ENCODE measurements around the gene CYTH3. TPM values are rescaled to one million over a fixed set of nuclear protein-coding genes. Genes with fewer than 3 reads are reported as not detected.

CYTH3 gene
- total and polyA plus RNA-seq, 9 of the 15 experiments (the other 6 are each of a cell fraction or from before 2014, with no cell fraction given) = 0.25 to 15.2 (median 11.4) TPM

DNA sequence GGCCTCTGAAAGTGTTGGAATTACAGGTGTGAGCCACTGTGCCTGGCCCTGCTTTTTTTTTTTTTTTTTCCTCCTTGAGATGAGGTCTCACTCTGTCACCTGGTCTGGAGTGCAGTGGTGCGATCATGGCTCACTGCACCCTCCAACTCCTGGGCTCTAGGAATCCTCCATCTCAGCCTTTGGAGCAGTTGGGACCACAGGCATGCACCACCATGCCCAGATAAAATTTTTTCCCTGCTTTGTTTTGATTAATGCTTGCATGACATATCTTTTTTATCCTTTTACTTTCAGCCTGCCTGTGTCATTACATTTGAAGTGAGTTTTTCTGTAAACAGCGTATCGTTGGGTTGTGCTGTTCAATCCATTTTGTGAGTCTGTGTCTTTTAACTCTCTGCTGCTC is 144.2 kb downstream of the CYTH3 start:
- FAIRE-seq (no peak), DNase-seq (ENCODE audit: extremely low read depth in 1 of 4, low spot score in 3 of 4) (no peak), ATAC-seq (no peak)
- in situ Hi-C loops (cut with MboI) (no loop called here), intact Hi-C loops (cut with micrococcal nuclease) (no loop called here)
- Histone ChIP-seq H3K4me1 (replicated peaks in 1 of 2; ENCODE audit: control insufficient read depth in 2 of 2, insufficient read depth in 2 of 2, low read length in 2 of 2) (peaks cover 6 to 25% of the 10 kb centered on the region in 2 experiments; a peak in 3 of 5 replicates), H3K79me2 (ENCODE audit: control insufficient read depth, insufficient read depth, low read length) (peaks cover 59% of the 10 kb centered on the region), H3K27ac (ENCODE audit: extremely low read depth, low read depth, low read length) (no peak overlapping the region), H3K27me3 (ENCODE audit: control insufficient read depth in 2 of 2, insufficient read depth in 2 of 2, low read length in 2 of 2) (no peaks in the 10 kb centered on the region), H3K9me3 (replicated peaks; ENCODE audit: control insufficient read depth, insufficient read depth, low read depth, low read length) (peaks cover 5% of the 10 kb centered on the region; the same call in 1 of the 2 replicates), H3K9ac (ENCODE audit: insufficient read depth in 1 of 2, low read depth in 2 of 2, low read length in 2 of 2) (peak overlapping the region in 1 of 2 experiments; percentile 10; a peak in 1 of 4 replicates), H2AFZ (ENCODE audit: low read depth, low read length) (no peak overlapping the region), H3K9me1 (ENCODE audit: control insufficient read depth, insufficient read depth, low read length) (peaks cover 3% of the 10 kb centered on the region), H3K4me2 (ENCODE audit: insufficient read depth, low read length) (no peak overlapping the region), H3K4me3 (no peak overlapping the region), H4K20me1 (replicated peaks; ENCODE audit: control insufficient read depth, insufficient read depth, low read length) (no peaks in the 10 kb centered on the region), H3K36me3 (ENCODE audit: control insufficient read depth, insufficient read depth, low read length) (peaks cover 62% of the 10 kb centered on the region)
- no TSS peak for BruUV-seq (replicated peaks)
- CTCF ChIA-PET (ENCODE audit: low intra/inter-chr PET ratio) = interaction anchor here (0.7 kb wide), 1 partner anchor 146 kb away, joined by 5 read pairs; no protein-coding TSS in a partner anchor
- WGBS (ENCODE audit: insufficient coverage, low coverage, missing lambda C conversion rate) = 94% methylated on average over 3 of the region's 3 CpGs
- TF ChIP-seq, protein P1, sequence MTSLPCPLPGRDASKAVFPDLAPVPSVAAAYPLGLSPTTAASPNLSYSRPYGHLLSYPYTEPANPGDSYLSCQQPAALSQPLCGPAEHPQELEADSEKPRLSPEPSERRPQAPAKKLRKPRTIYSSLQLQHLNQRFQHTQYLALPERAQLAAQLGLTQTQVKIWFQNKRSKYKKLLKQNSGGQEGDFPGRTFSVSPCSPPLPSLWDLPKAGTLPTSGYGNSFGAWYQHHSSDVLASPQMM (CRISPR knock-in tag; IDR thresholded peaks at IDR 0.05) = no peak
- TF ChIP-seq ZNF316 (IDR thresholded peaks at IDR 0.05) = 0 out of 2 replicates have a peak, but pooled peaks have one; percentile 0
- no peak for TF ChIP-seq YBX1 (IDR thresholded peaks at IDR 0.05)
- TF ChIP-seq NR3C1 (CRISPR knock-in tag; IDR thresholded peaks at IDR 0.05) = no peak
- POLR2A ChIA-PET = no interaction called here

DNA sequence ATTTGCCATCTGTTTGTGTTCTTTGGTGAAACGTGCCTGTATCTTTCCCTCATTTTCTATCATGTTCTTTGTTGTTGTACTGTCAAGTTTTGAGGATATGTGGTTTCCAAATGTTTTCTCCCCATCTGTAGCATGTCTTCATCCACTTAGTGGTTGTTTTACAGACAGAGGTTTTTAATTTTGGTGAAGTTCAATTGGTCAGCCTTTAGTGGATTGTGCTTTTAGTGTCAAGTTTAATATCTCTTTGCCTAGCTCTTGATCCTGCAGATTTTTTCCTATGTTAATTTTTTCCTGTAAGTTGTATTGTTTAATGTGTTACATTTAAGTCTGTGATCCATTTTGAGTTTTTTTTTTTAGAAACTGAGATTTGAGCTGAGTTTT is 145.3 kb downstream of the CYTH3 start:
- ATAC-seq = no peak; the same call in 2 of the 3 replicates

More for the DNA sequence above, 145.3 kb downstream of the CYTH3 start:
- no peaks in the 10 kb centered on the region for H4K20me1 ChIP-seq (replicated peaks; ENCODE audit: control insufficient read depth, insufficient read depth, low read length)
- peak overlapping the region; percentile 72 for H3K27ac ChIP-seq (ENCODE audit: extremely low read depth, low read depth, low read length)
- H3K79me2 ChIP-seq (ENCODE audit: control insufficient read depth, insufficient read depth, low read length) = peaks cover 54% of the 10 kb centered on the region
- in situ Hi-C loops (cut with MboI) (no loop called here), intact Hi-C loops (cut with micrococcal nuclease) (no loop called here)
- POLR2A ChIA-PET = interaction anchor here (0.6 to 1.6 kb wide), 5 partner anchors 20 to 314 kb away, joined by 3 to 4 read pairs (median 3); no protein-coding TSS in a partner anchor
- WGBS (ENCODE audit: insufficient coverage, low coverage, missing lambda C conversion rate) = 0% methylated on average over 1 of the region's 1 CpG
- DNase-seq (ENCODE audit: extremely low read depth in 1 of 4, low spot score in 3 of 4) (no peak), FAIRE-seq (peak; percentile 65)
- peak overlapping the region; percentile 75 for H3K4me2 ChIP-seq (ENCODE audit: insufficient read depth, low read length)
- CTCF ChIA-PET (ENCODE audit: low intra/inter-chr PET ratio) = no interaction called here
- H3K9me1 ChIP-seq (ENCODE audit: control insufficient read depth, insufficient read depth, low read length) = peaks cover 3% of the 10 kb centered on the region
- H3K9ac ChIP-seq (ENCODE audit: insufficient read depth in 1 of 2, low read depth in 2 of 2, low read length in 2 of 2) = peak overlapping the region in 1 of 2 experiments; percentile 60; a peak in 2 of 4 replicates
- BruUV-seq (replicated peaks) = no TSS peak
- peaks cover 5% of the 10 kb centered on the region; the same call in 1 of the 2 replicates for H3K9me3 ChIP-seq (replicated peaks; ENCODE audit: control insufficient read depth, insufficient read depth, low read depth, low read length)
- H3K4me1 ChIP-seq (replicated peaks in 1 of 2; ENCODE audit: control insufficient read depth in 2 of 2, insufficient read depth in 2 of 2, low read length in 2 of 2) = peaks cover 6 to 25% of the 10 kb centered on the region in 2 experiments; a peak in 3 of 5 replicates
- H2AFZ ChIP-seq (ENCODE audit: low read depth, low read length) = peak overlapping the region; percentile 43; the same call in 1 of the 2 replicates
- peaks cover 67% of the 10 kb centered on the region for H3K36me3 ChIP-seq (ENCODE audit: control insufficient read depth, insufficient read depth, low read length)
- H3K4me3 ChIP-seq = peak overlapping the region; percentile 17; the same call in 1 of the 2 replicates
- TF ChIP-seq MAFF (IDR thresholded peaks at IDR 0.05; ENCODE audit: low read length) = no peak
- TF ChIP-seq, protein P2, sequence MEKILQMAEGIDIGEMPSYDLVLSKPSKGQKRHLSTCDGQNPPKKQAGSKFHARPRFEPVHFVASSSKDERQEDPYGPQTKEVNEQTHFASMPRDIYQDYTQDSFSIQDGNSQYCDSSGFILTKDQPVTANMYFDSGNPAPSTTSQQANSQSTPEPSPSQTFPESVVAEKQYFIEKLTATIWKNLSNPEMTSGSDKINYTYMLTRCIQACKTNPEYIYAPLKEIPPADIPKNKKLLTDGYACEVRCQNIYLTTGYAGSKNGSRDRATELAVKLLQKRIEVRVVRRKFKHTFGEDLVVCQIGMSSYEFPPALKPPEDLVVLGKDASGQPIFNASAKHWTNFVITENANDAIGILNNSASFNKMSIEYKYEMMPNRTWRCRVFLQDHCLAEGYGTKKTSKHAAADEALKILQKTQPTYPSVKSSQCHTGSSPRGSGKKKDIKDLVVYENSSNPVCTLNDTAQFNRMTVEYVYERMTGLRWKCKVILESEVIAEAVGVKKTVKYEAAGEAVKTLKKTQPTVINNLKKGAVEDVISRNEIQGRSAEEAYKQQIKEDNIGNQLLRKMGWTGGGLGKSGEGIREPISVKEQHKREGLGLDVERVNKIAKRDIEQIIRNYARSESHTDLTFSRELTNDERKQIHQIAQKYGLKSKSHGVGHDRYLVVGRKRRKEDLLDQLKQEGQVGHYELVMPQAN (IDR thresholded peaks at IDR 0.05; ENCODE audit: borderline replicate concordance) = peak; percentile 27; the same call in 1 of the 2 replicates
- H3K27me3 ChIP-seq (ENCODE audit: control insufficient read depth in 2 of 2, insufficient read depth in 2 of 2, low read length in 2 of 2) = no peaks in the 10 kb centered on the region

Measured in K562 (cell line).